Fibroblast of villous mesenchyme (primary cell): ENCODE measurements around the gene PCDHGA2. TPM values are rescaled to one million over a fixed set of nuclear protein-coding genes. Genes with fewer than 3 reads are reported as not detected.

ENCODE experiments used
- DNase-seq: peaks from one replicate; pipeline ENCODE4 v3.0.0-alpha.2; 2010; ENCODE audit warnings: low read depth
- H3K4me3 ChIP-seq: 2 replicates; pipeline ENCODE4 v1.5.1; 2011; ENCODE audit warnings: low read depth, mild to moderate bottlenecking, low read length
- CTCF ChIP-seq: IDR thresholded peaks from 2 replicates; pipeline ENCODE4 v1.5.1; 2012; ENCODE audit warnings: low read depth, mild to moderate bottlenecking, low read length; ENCODE audit not compliant: insufficient read depth
- total RNA-seq: library from RNA; depleted of rRNA; stranded (reverse); fragments of >200 nt; gene quantifications from 2 replicates; pipeline ENCODE4 v1.2.3, GENCODE V29; 2012

Gene PCDHGA2
- total RNA-seq, 1 donor: 3.0 TPM

- peak; percentile 60 for TF ChIP-seq CTCF
- DNase-seq: peak; percentile 33
- peak within 1 kb of the TSS; percentile 53 for H3K4me3 ChIP-seq
Measured at GRCh38 chr5:141354900-141355469, 16.4 kb downstream of the PCDHGA2 start, which contains the start of gene PCDHGA4. Gene PCDHGA4 (plus strand): TSS chr5:141355021. CDS start chr5:141355108, 87 bp downstream.

- no peak for DNase-seq
- H3K4me3 ChIP-seq: peak overlapping the region; percentile 53
- TF ChIP-seq CTCF: no peak
Measured at GRCh38 chr5:141355641-141356040, 17.1 kb downstream of the PCDHGA2 start.

DNA sequence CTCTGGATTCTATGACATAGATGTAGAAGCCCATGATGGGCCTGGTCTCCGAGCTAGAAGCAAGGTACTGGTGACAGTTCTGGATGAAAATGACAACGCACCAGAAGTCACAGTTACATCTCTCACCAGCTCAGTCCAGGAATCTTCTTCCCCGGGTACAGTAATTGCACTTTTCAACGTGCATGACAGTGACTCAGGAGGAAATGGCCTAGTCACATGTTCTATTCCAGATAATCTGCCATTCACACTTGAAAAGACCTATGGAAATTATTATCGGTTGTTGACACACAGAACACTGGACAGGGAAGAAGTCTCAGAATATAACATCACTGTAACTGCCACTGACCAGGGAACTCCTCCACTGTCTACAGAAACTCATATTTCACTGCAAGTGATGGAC lies 17.6 kb downstream of the PCDHGA2 start:
- TF ChIP-seq CTCF: no peak
- no peak for DNase-seq
- H3K4me3 ChIP-seq: no peak overlapping the region

DNA sequence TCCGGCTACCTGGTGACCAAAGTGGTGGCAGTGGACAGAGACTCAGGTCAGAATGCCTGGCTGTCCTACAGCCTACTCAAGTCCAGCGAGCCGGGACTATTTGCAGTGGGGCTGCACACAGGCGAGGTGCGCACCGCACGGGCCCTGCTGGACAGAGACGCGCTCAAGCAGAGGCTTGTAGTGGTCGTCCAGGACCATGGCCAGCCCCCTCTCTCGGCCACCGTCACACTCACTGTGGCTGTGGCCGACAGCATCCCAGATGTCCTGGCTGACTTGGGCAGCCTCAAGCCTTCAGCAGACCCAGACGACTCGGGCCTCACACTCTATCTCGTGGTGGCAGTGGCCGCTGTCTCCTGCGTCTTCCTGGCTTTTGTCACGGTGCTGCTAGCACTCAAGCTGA lies 18.4 kb downstream of the PCDHGA2 start:
- no peak overlapping the region for H3K4me3 ChIP-seq
- DNase-seq: no peak
- no peak for TF ChIP-seq CTCF

DNA sequence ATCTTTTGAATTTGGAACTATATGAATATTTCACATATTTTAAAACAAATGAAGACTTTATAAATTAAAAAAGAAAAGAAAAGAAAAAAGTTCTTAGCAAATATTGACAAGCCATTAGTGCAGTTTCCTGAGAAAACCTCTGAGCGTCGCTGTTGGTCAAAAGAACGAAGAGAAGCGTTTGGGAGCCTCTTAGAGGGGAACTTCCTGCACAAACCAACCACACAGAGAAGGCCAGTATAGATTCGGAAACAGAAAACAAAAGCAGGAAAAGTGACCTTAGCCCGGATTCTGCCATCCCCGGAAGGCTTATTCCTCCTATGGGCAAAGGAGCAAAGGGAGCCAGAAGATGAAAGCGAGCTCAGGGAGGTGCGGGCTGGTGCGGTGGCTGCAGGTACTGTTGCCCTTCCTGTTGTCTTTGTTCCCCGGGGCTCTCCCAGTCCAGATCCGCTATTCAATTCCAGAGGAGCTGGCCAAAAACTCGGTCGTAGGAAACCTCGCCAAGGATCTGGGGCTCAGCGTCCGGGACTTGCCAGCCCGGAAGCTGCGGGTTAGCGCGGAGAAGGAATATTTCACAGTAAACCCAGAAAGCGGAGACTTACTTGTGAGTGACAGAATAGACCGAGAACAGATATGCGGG lies 21.3 kb downstream of the PCDHGA2 start, which contains the start of gene PCDHGB2:
Gene PCDHGB2 (plus strand): TSS at position 205 of the 637 bp plus-strand sequence. CDS start 142 bp downstream, at position 347.
- peak; percentile 40 for TF ChIP-seq CTCF
- H3K4me3 ChIP-seq: peak within 1 kb of the TSS; percentile 48
- peak; percentile 51 for DNase-seq

- no peak for TF ChIP-seq CTCF
- no peak for DNase-seq
Measured at GRCh38 chr5:141360685-141361084, 22.1 kb downstream of the PCDHGA2 start.

More at GRCh38 chr5:141360685-141361084, 22.1 kb downstream of the PCDHGA2 start:
- no peak overlapping the region for H3K4me3 ChIP-seq
